Rectal smooth muscle tissue (tissue), 1 donor: ENCODE data around the gene HLA-DQB2.
"Not testable (repeated sequence)": the region's sequence is repeated elsewhere in the genome, so short reads cannot be mapped to it uniquely, and the experiment has no call there.

Experiments used
- H3K27ac ChIP-seq: one replicate; pipeline ENCODE4 v1.7.0; 2013; ENCODE audit warnings: low read depth, low read length, inconsistent platforms
- H3K27me3 ChIP-seq: one replicate; pipeline ENCODE4 v1.7.0; 2013; ENCODE audit warnings: low read length; ENCODE audit not compliant: control insufficient read depth, insufficient read depth
- H3K36me3 ChIP-seq: one replicate; pipeline ENCODE4 v1.7.0; 2013; ENCODE audit warnings: low read length; ENCODE audit not compliant: control insufficient read depth, insufficient read depth
- H3K4me1 ChIP-seq: one replicate; pipeline ENCODE4 v1.7.0; 2013; ENCODE audit warnings: low read length; ENCODE audit not compliant: control insufficient read depth, insufficient read depth
- H3K4me3 ChIP-seq: one replicate; pipeline ENCODE4 v1.7.0; 2013; ENCODE audit warnings: low read length
- H3K9ac ChIP-seq: one replicate; pipeline ENCODE4 v1.7.0; 2013; ENCODE audit warnings: low read length

HLA-DQB2 gene

GRCh38 chr6:32763421-32763820 is at the start of gene HLA-DQB2:
Gene HLA-DQB2, minus strand, starts transcription at chr6:32763532. Its CDS starts 62 bp downstream, at chr6:32763470.
- Histone ChIP-seq H3K4me1 (no peaks in the 10 kb centered on the region), H3K36me3 (no peaks in the 10 kb centered on the region), H3K27me3 (no peaks in the 10 kb centered on the region)

GRCh38 chr6:32809171-32809570 is 45.8 kb upstream of the HLA-DQB2 start:
- Histone ChIP-seq H3K36me3 (no peaks in the 10 kb centered on the region), H3K9ac (no peak overlapping the region), H3K4me1 (no peaks in the 10 kb centered on the region), H3K4me3 (no peak overlapping the region), H3K27ac (no peak overlapping the region), H3K27me3 (no peaks in the 10 kb centered on the region)

More at GRCh38 chr6:32763421-32763820, at the start of gene HLA-DQB2:
- no peak within 1 kb of the TSS for H3K9ac ChIP-seq
- H3K27ac ChIP-seq: no peak within 1 kb of the TSS
- H3K4me3 ChIP-seq: no peak within 1 kb of the TSS

DNA sequence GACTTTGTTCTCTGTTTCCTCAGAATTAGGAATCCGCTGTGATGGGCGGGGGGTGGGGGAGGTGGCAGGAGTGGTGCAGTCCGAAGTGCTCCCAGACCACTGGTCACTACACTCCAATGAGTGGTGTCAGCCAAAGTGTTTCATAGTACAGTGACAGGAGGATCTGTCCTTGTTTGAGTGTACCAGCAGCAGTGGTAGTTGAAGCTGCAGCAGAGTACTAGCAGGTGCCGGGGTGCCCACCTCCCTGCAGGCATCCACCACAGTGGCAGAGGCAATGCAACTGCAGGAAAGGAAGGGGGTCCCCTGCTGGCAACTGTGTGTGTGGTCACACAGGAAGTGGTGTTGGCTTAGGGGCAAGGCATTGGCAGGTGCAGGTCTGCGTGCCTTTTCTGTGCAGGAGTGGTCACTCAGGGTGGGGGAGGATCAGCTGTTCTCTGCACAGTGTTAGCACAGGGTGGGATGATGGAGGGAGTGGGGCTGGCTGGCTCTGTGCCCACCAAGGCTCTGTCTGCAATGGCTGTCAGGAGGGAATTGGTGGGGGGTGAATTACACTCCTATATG is 43.8 kb upstream of the HLA-DQB2 start:
- H3K27me3 ChIP-seq: no peaks in the 10 kb centered on the region

GRCh38 chr6:32805404-32805803 is 42.1 kb upstream of the HLA-DQB2 start:
- H3K27me3 ChIP-seq, H3K9ac ChIP-seq, H3K4me3 ChIP-seq, H3K4me1 ChIP-seq, H3K27ac ChIP-seq, H3K36me3 ChIP-seq: not testable (repeated sequence)

More for the DNA sequence above, 43.8 kb upstream of the HLA-DQB2 start:
- no peaks in the 10 kb centered on the region for H3K4me1 ChIP-seq
- no peaks in the 10 kb centered on the region for H3K36me3 ChIP-seq
- no peak overlapping the region for H3K9ac ChIP-seq
- H3K27ac ChIP-seq: no peak overlapping the region
- no peak overlapping the region for H3K4me3 ChIP-seq

- Histone ChIP-seq H3K27me3 (no peaks in the 10 kb centered on the region), H3K36me3 (no peaks in the 10 kb centered on the region)
Observed at GRCh38 chr6:32803416-32803815, 40.1 kb upstream of the HLA-DQB2 start.

DNA sequence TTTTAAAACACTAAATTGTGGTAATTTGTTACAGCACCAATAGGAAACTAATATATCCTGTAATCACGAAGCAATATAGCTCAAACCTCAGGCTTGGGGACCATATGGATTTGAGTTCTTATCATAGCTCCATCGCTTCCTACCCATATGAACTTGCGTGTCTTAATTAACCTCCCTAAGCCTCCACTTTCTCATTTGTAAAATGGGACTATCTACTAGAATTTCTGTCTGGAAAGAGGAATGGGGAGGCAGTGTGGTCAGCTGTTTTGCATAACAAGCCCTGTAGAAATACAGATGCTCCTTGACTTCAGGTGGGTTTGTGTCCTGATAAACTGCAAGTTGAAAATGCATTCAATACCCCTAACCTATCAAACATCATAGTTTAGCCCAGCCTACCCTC is 36.4 kb upstream of the HLA-DQB2 start:
- H3K27me3 ChIP-seq: peaks cover 3% of the 10 kb centered on the region

More at GRCh38 chr6:32803416-32803815, 40.1 kb upstream of the HLA-DQB2 start:
- Histone ChIP-seq H3K4me1 (no peaks in the 10 kb centered on the region), H3K9ac (no peak overlapping the region), H3K27ac (no peak overlapping the region), H3K4me3 (no peak overlapping the region)

GRCh38 chr6:32799168-32799567 is 35.8 kb upstream of the HLA-DQB2 start:
- Histone ChIP-seq H3K4me1 (no peaks in the 10 kb centered on the region), H3K4me3 (no peak overlapping the region), H3K27me3 (peaks cover 3% of the 10 kb centered on the region), H3K9ac (no peak overlapping the region), H3K36me3 (no peaks in the 10 kb centered on the region), H3K27ac (no peak overlapping the region)

More for the DNA sequence above, 36.4 kb upstream of the HLA-DQB2 start:
- Histone ChIP-seq H3K4me1 (no peaks in the 10 kb centered on the region), H3K36me3 (no peaks in the 10 kb centered on the region), H3K27ac (no peak overlapping the region), H3K4me3 (no peak overlapping the region), H3K9ac (no peak overlapping the region)

DNA sequence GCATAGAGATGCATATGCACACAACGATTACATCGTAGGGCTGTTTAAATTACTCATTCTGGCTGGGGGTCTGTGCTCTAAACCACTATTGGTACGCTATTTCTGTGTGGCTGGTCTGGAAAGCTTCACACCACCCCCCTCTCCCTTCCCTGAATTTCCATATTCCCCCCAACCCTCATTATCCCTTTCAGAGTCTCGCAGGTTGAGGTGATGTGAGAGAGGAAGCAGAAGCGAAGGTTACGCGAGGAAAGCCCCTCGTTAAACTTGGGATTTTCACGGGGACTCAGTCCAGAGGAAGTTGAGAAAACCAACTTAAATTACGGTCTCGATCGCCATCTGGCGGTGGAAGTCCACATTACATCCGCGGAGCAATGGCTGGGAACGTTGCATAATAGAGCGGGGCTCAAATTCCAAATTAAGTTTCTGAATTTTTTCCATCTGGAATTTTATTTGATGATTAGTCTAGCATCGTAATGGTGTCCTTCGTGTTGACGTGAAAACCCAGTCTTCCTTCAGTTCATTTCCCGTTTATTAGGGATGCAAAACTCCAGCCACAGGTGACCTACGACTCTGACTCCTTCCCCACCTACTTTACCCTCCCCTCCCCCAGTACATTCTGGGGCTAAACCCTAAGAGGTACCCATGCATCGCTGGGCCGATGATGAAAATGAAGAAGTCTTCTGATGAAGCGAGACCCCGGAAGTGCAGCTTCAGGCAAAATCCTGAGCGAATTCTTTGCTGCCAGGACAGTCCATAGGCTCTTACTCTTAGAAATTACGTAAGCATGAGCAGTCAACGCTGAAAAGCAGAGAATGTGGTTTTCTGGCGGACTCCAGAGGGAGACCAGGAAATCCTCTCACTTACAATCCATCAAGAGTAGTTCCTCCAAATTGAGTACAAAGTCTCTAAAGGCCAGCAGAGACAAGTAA is 33.8 kb upstream of the HLA-DQB2 start:
- H3K27ac ChIP-seq: no peak overlapping the region
- no peak overlapping the region for H3K9ac ChIP-seq
- H3K27me3 ChIP-seq: peaks cover 3% of the 10 kb centered on the region
- peak overlapping the region; percentile 47 for H3K4me3 ChIP-seq
- no peaks in the 10 kb centered on the region for H3K36me3 ChIP-seq
- no peaks in the 10 kb centered on the region for H3K4me1 ChIP-seq

- Histone ChIP-seq H3K9ac (no peak overlapping the region), H3K4me3 (no peak overlapping the region), H3K27me3 (peaks cover 3% of the 10 kb centered on the region), H3K27ac (no peak overlapping the region), H3K4me1 (no peaks in the 10 kb centered on the region), H3K36me3 (no peaks in the 10 kb centered on the region)
Observed at GRCh38 chr6:32794510-32794909, 31.2 kb upstream of the HLA-DQB2 start.

- H3K9ac ChIP-seq: no peak overlapping the region
- peaks cover 3% of the 10 kb centered on the region for H3K27me3 ChIP-seq
- no peak overlapping the region for H3K4me3 ChIP-seq
- no peaks in the 10 kb centered on the region for H3K36me3 ChIP-seq
- H3K4me1 ChIP-seq: no peaks in the 10 kb centered on the region
- H3K27ac ChIP-seq: no peak overlapping the region
Observed at GRCh38 chr6:32792901-32793435, 29.6 kb upstream of the HLA-DQB2 start.

GRCh38 chr6:32790306-32790705 is 27.0 kb upstream of the HLA-DQB2 start:
- no peaks in the 10 kb centered on the region for H3K4me1 ChIP-seq
- H3K4me3 ChIP-seq: no peak overlapping the region
- H3K9ac ChIP-seq: no peak overlapping the region
- H3K27me3 ChIP-seq: no peaks in the 10 kb centered on the region
- no peaks in the 10 kb centered on the region for H3K36me3 ChIP-seq
- no peak overlapping the region for H3K27ac ChIP-seq

DNA sequence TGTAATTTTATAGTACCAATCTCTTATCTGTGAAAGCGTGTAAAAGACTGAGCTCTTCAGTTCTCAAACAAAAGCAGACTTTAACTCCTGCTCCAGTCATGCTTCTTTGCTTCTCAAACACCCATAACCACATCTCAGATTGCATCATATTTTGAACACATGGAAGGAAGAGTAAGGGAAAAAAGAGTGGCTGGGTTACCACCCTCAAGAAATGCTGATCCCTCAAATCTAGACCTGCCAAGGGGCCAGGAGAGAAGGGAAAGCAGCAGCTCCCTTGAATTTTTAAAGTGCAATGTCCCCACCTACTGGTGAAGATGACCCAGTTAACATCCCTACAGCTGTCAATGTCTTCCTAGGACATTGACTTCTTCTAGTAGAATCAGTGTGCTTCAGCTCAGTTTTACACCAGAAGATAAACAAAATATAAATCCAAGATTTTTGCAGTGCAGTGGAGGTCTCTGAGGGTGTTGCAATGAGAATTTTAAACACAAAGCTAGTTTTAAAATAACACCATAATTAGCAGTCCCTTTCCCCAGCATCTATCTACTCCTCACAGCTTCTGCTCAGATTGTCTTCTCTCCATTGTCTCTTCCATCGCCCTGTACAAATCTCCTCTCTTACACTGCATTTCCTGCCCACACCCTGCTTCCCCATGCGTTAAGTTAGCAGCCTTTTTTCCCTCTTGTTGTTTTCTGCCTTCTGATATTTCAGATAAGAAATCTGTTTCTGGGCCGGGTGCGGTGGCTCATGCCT is 22.6 kb upstream of the HLA-DQB2 start:
- H3K27ac ChIP-seq: no peak overlapping the region
- no peaks in the 10 kb centered on the region for H3K36me3 ChIP-seq
- H3K4me1 ChIP-seq: no peaks in the 10 kb centered on the region
- no peak overlapping the region for H3K4me3 ChIP-seq
- H3K27me3 ChIP-seq: no peaks in the 10 kb centered on the region
- no peak overlapping the region for H3K9ac ChIP-seq
